HEK293 (cell line): ENCODE measurements around the gene PRPH2.

Source experiments
- CTCF ChIA-PET: fragments of 350-600 bp; formaldehyde crosslinking; extraction: SDS; loops from one replicate; lab custom pipeline; 2021; ENCODE audit warnings: antibody characterized with exemption; lab: Yijun Ruan, JAX
- POLR2A ChIA-PET: fragments of 300-600 bp; formaldehyde crosslinking; extraction: SDS; loops from one replicate; lab custom pipeline; 2020; ENCODE audit warnings: antibody characterized with exemption, inconsistent platforms; lab: Yijun Ruan, JAX
- H3K27ac ChIP-seq: fragments of 200-500 bp; sonication (Bioruptor generic); 2 replicates; pipeline ENCODE4 v1.5.1; 2014; ENCODE audit warnings: low read depth, low read length, control low read depth, inconsistent platforms; ENCODE audit errors: extremely low read depth
- H3K36me3 ChIP-seq, 2 experiments: fragments of 200-500 bp in 1 of 2; sonication (Bioruptor generic) in 1 of 2; 1 replicate in 1 of 2; 2 replicates in 1 of 2; pipeline ENCODE4 v1.5.1; 2014 to 2017; ENCODE audit warnings: inconsistent platforms in 2 of 2, low read length in 2 of 2; ENCODE audit not compliant: control insufficient read depth in 2 of 2, insufficient read depth in 1 of 2
- H3K4me1 ChIP-seq: fragments of 200-500 bp; sonication (Bioruptor generic); 2 replicates; pipeline ENCODE4 v1.5.1; 2014; ENCODE audit warnings: mild to moderate bottlenecking, low read length, inconsistent platforms; ENCODE audit not compliant: control insufficient read depth, insufficient read depth
- H3K4me3 ChIP-seq: 2 replicates; pipeline ENCODE4 v1.5.1; 2011; ENCODE audit warnings: low read depth, mild to moderate bottlenecking, control low read depth, low read length, moderate library complexity
- H3K9me3 ChIP-seq: fragments of 200-500 bp; sonication (Bioruptor generic); 2 replicates; pipeline ENCODE4 v1.5.1; 2014; ENCODE audit warnings: low read depth, low read length, inconsistent platforms; ENCODE audit not compliant: control insufficient read depth, insufficient read depth
- BCL11A ChIP-seq: fragments of 450-650 bp; formaldehyde crosslinking; IDR thresholded peaks from 2 replicates; pipeline ENCODE4 v1.5.1; 2016; ENCODE audit warnings: low read depth, missing biosample characterization, missing genetic modification characterization
- BCL11B ChIP-seq: fragments of 450-650 bp; formaldehyde crosslinking; IDR thresholded peaks from 2 replicates; pipeline ENCODE4 v1.5.1; 2016; ENCODE audit warnings: low read depth, missing biosample characterization, missing genetic modification characterization
- FEZF1 ChIP-seq: fragments of 450-650 bp; formaldehyde crosslinking; IDR thresholded peaks from 2 replicates; pipeline ENCODE4 v1.5.1; 2016; ENCODE audit warnings: missing biosample characterization, missing genetic modification characterization
- HOXC10 ChIP-seq: sonication (generic); formaldehyde crosslinking; IDR thresholded peaks from 2 replicates; pipeline ENCODE4 v1.8.1; 2023; ENCODE audit warnings: mild to moderate bottlenecking, missing genetic modification reagents
- KLF16 ChIP-seq: fragments of 450-650 bp; formaldehyde crosslinking; IDR thresholded peaks from 2 replicates; pipeline ENCODE4 v1.5.1; 2017; ENCODE audit warnings: missing biosample characterization, missing genetic modification characterization
- KLF7 ChIP-seq: fragments of 450-650 bp; formaldehyde crosslinking; IDR thresholded peaks from 2 replicates; pipeline ENCODE4 v1.5.1; 2016; ENCODE audit warnings: missing biosample characterization, missing genetic modification characterization, borderline replicate concordance
- MZF1 ChIP-seq: fragments of 450-650 bp; formaldehyde crosslinking; IDR thresholded peaks from 2 replicates; pipeline ENCODE4 v1.5.1; 2017; ENCODE audit warnings: missing biosample characterization, missing genetic modification characterization, borderline replicate concordance
- PATZ1 ChIP-seq: fragments of 450-650 bp; formaldehyde crosslinking; IDR thresholded peaks from 2 replicates; pipeline ENCODE4 v1.5.1; 2016; ENCODE audit warnings: missing biosample characterization, missing genetic modification characterization
- SCRT2 ChIP-seq: fragments of 450-650 bp; formaldehyde crosslinking; IDR thresholded peaks from 2 replicates; pipeline ENCODE4 v1.5.1; 2016; ENCODE audit warnings: missing biosample characterization, missing genetic modification characterization
- ZBTB48 ChIP-seq: fragments of 450-650 bp; formaldehyde crosslinking; IDR thresholded peaks from 2 replicates; pipeline ENCODE4 v1.5.1; 2016; ENCODE audit warnings: missing biosample characterization, missing genetic modification characterization
- ZFHX2 ChIP-seq: fragments of 450-650 bp; formaldehyde crosslinking; conservative IDR thresholded peaks from 2 replicates; pipeline ENCODE4 v1.5.1; 2016; ENCODE audit warnings: missing biosample characterization, missing genetic modification characterization
- ZIC2 ChIP-seq: fragments of 450-650 bp; formaldehyde crosslinking; IDR thresholded peaks from 2 replicates; pipeline ENCODE4 v1.5.1; 2016; ENCODE audit warnings: missing biosample characterization, missing genetic modification characterization
- ZNF112 ChIP-seq: fragments of 450-650 bp; formaldehyde crosslinking; IDR thresholded peaks from 2 replicates; pipeline ENCODE4 v1.5.0; 2017; ENCODE audit warnings: missing biosample characterization, missing genetic modification characterization
- ZNF132 ChIP-seq: fragments of 450-650 bp; formaldehyde crosslinking; IDR thresholded peaks from 2 replicates; pipeline ENCODE4 v1.5.1; 2017; ENCODE audit warnings: missing biosample characterization, missing genetic modification characterization, borderline replicate concordance
- ZNF138 ChIP-seq: fragments of 450-650 bp; formaldehyde crosslinking; IDR thresholded peaks from 2 replicates; pipeline ENCODE4 v1.5.1; 2016; ENCODE audit warnings: missing biosample characterization, missing genetic modification characterization, borderline replicate concordance
- ZNF18 ChIP-seq: fragments of 450-650 bp; formaldehyde crosslinking; IDR thresholded peaks from 2 replicates; pipeline ENCODE4 v1.5.1; 2016; ENCODE audit warnings: missing biosample characterization, missing genetic modification characterization
- ZNF221 ChIP-seq: fragments of 450-650 bp; formaldehyde crosslinking; IDR thresholded peaks from 2 replicates; pipeline ENCODE4 v1.5.1; 2017; ENCODE audit warnings: missing biosample characterization, missing genetic modification characterization, borderline replicate concordance
- ZNF391 ChIP-seq: fragments of 450-650 bp; formaldehyde crosslinking; IDR thresholded peaks from 2 replicates; pipeline ENCODE4 v1.5.1; 2016; ENCODE audit warnings: low read depth, missing biosample characterization, missing genetic modification characterization, borderline replicate concordance
- ZNF426 ChIP-seq: fragments of 450-650 bp; formaldehyde crosslinking; IDR thresholded peaks from 2 replicates; pipeline ENCODE4 v1.5.1; 2017; ENCODE audit warnings: missing biosample characterization, missing genetic modification characterization, mild to moderate bottlenecking, inconsistent platforms, moderate library complexity
- ZNF501 ChIP-seq: fragments of 450-650 bp; formaldehyde crosslinking; IDR thresholded peaks from 2 replicates; pipeline ENCODE4 v1.5.1; 2016; ENCODE audit warnings: missing biosample characterization, missing genetic modification characterization
- ZNF544 ChIP-seq: fragments of 450-650 bp; formaldehyde crosslinking; IDR thresholded peaks from 2 replicates; pipeline ENCODE4 v1.5.0; 2017; ENCODE audit warnings: missing biosample characterization, missing genetic modification characterization
- ZNF660 ChIP-seq: fragments of 450-650 bp; IDR thresholded peaks from 2 replicates; pipeline ENCODE4 v1.5.1; 2018; ENCODE audit warnings: missing biosample characterization, mild to moderate bottlenecking, missing genetic modification characterization
- ZNF704 ChIP-seq: fragments of 450-650 bp; formaldehyde crosslinking; IDR thresholded peaks from 2 replicates; pipeline ENCODE4 v1.5.1; 2016; ENCODE audit warnings: missing biosample characterization, missing genetic modification characterization
- ZNF843 ChIP-seq: fragments of 450-650 bp; formaldehyde crosslinking; IDR thresholded peaks from 2 replicates; pipeline ENCODE4 v1.5.1; 2016; ENCODE audit warnings: missing biosample characterization, missing genetic modification characterization
- ZSCAN30 ChIP-seq: fragments of 450-650 bp; IDR thresholded peaks from 2 replicates; pipeline ENCODE4 v1.5.1; 2018; ENCODE audit warnings: missing biosample characterization, mild to moderate bottlenecking, missing genetic modification characterization, moderate library complexity
- TF ChIP-seq, protein P1 (sequence below): fragments of 450-650 bp; formaldehyde crosslinking; IDR thresholded peaks from 2 replicates; pipeline ENCODE4 v1.5.1; 2016; ENCODE audit warnings: missing biosample characterization, missing genetic modification characterization, borderline replicate concordance
- TF ChIP-seq, protein P2 (sequence below): fragments of 450-650 bp; IDR thresholded peaks from 2 replicates; pipeline ENCODE4 v1.5.1; 2018; ENCODE audit warnings: missing biosample characterization, mild to moderate bottlenecking, missing genetic modification characterization
- TF ChIP-seq, protein P3 (sequence below): fragments of 450-650 bp; formaldehyde crosslinking; IDR thresholded peaks from 2 replicates; pipeline ENCODE4 v1.5.1; 2016; ENCODE audit warnings: missing biosample characterization, missing genetic modification characterization

Gene PRPH2

GRCh38 chr6:42653851-42654250, 68.5 kb downstream of the PRPH2 start:
- CTCF ChIA-PET = interaction anchor here (0.5 to 4.1 kb wide), 6 partner anchors 9 to 681 kb away, joined by 3 to 26 read pairs (median 4); no protein-coding TSS in a partner anchor
- peaks cover 72 to 75% of the 10 kb centered on the region in 2 experiments for H3K36me3 ChIP-seq

DNA sequence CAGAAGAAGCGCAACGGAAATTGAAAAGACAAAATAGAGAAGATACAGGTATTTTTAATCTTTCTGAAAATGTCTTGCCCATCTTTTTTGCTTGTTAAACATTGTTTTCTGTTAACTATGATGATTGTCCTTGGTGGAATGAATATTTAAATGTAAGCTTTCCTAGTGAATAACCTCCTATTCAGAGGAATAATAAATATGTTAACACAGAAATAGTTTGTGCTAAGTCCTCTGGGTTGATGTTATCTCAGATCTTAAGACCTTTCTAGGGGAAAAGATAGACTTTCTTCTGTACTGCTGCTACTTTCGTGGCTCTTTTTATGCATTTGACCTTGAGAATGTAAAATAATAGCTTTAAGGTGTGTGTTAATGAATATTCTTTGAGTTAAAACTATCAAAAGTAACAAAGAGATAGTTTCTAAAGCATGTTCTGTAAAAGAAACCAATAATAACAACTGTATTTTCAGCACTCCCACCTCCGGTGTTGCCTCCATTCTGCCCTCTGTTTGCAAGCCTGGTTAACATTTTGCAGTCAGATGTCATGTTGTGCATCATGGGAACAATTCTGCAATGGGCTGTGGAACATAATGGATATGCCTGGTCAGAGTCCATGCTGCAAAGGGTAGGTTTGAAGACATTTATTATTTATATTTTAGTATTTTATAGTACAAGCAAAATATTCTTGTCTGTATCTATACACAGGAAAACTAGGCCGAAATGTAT, 70.2 kb downstream of the PRPH2 start:
- no peaks in the 10 kb centered on the region for H3K9me3 ChIP-seq
- POLR2A ChIA-PET = no interaction called here
- H3K4me1 ChIP-seq = no peaks in the 10 kb centered on the region
- CTCF ChIA-PET = interaction anchor here (0.6 to 4.1 kb wide), 3 partner anchors 11 to 216 kb away, joined by 3 to 26 read pairs (median 4); no protein-coding TSS in a partner anchor
- no peak overlapping the region for H3K27ac ChIP-seq
- no peak overlapping the region for H3K4me3 ChIP-seq
- peaks cover 65 to 72% of the 10 kb centered on the region in 2 experiments for H3K36me3 ChIP-seq
- TF ChIP-seq MZF1 (tag by site-specific recombination) (no peak), ZNF544 (tag by site-specific recombination) (no peak), ZSCAN30 (tag by site-specific recombination) (no peak), PATZ1 (no peak), ZNF112 (no peak), ZNF501 (tag by site-specific recombination) (no peak), FEZF1 (no peak)
- TF ChIP-seq, protein P1, sequence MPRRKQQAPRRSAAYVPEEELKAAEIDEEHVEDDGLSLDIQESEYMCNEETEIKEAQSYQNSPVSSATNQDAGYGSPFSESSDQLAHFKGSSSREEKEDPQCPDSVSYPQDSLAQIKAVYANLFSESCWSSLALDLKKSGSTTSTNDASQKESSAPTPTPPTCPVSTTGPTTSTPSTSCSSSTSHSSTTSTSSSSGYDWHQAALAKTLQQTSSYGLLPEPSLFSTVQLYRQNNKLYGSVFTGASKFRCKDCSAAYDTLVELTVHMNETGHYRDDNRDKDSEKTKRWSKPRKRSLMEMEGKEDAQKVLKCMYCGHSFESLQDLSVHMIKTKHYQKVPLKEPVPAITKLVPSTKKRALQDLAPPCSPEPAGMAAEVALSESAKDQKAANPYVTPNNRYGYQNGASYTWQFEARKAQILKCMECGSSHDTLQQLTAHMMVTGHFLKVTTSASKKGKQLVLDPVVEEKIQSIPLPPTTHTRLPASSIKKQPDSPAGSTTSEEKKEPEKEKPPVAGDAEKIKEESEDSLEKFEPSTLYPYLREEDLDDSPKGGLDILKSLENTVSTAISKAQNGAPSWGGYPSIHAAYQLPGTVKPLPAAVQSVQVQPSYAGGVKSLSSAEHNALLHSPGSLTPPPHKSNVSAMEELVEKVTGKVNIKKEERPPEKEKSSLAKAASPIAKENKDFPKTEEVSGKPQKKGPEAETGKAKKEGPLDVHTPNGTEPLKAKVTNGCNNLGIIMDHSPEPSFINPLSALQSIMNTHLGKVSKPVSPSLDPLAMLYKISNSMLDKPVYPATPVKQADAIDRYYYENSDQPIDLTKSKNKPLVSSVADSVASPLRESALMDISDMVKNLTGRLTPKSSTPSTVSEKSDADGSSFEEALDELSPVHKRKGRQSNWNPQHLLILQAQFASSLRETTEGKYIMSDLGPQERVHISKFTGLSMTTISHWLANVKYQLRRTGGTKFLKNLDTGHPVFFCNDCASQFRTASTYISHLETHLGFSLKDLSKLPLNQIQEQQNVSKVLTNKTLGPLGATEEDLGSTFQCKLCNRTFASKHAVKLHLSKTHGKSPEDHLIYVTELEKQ (tag by site-specific recombination) = no peak
- TF ChIP-seq, protein P2, sequence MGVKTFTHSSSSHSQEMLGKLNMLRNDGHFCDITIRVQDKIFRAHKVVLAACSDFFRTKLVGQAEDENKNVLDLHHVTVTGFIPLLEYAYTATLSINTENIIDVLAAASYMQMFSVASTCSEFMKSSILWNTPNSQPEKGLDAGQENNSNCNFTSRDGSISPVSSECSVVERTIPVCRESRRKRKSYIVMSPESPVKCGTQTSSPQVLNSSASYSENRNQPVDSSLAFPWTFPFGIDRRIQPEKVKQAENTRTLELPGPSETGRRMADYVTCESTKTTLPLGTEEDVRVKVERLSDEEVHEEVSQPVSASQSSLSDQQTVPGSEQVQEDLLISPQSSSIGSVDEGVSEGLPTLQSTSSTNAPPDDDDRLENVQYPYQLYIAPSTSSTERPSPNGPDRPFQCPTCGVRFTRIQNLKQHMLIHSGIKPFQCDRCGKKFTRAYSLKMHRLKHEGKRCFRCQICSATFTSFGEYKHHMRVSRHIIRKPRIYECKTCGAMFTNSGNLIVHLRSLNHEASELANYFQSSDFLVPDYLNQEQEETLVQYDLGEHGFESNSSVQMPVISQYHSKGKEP (tag by site-specific recombination) = no peak
- TF ChIP-seq, protein P3, sequence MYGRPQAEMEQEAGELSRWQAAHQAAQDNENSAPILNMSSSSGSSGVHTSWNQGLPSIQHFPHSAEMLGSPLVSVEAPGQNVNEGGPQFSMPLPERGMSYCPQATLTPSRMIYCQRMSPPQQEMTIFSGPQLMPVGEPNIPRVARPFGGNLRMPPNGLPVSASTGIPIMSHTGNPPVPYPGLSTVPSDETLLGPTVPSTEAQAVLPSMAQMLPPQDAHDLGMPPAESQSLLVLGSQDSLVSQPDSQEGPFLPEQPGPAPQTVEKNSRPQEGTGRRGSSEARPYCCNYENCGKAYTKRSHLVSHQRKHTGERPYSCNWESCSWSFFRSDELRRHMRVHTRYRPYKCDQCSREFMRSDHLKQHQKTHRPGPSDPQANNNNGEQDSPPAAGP (tag by site-specific recombination) = no peak

More at GRCh38 chr6:42653851-42654250, 68.5 kb downstream of the PRPH2 start:
- Histone ChIP-seq H3K9me3 (no peaks in the 10 kb centered on the region), H3K27ac (no peak overlapping the region), H3K4me1 (no peaks in the 10 kb centered on the region), H3K4me3 (no peak overlapping the region)
- TF ChIP-seq FEZF1 (no peak), ZNF426 (no peak), ZIC2 (no peak), ZBTB48 (tag by site-specific recombination) (no peak), ZFHX2 (tag by site-specific recombination) (no peak), ZNF138 (tag by site-specific recombination) (no peak), ZNF391 (no peak), BCL11B (tag by site-specific recombination) (no peak), KLF16 (no peak), ZNF18 (no peak), BCL11A (tag by site-specific recombination) (no peak), ZNF704 (tag by site-specific recombination) (no peak), KLF7 (tag by site-specific recombination) (no peak), HOXC10 (no peak), ZNF660 (tag by site-specific recombination) (no peak), ZNF132 (tag by site-specific recombination) (no peak), ZNF843 (tag by site-specific recombination) (no peak), ZNF221 (tag by site-specific recombination) (no peak), SCRT2 (tag by site-specific recombination) (no peak)
- POLR2A ChIA-PET = no interaction called here
